Memory B cell (primary cell): ENCODE data around the gene DIP2C.

ENCODE experiments used
- ATAC-seq: fragments of 150-1000 bp; cut with Tn5 transposase; 2 replicates; pipeline ENCODE4 v1.10.0; 2021; ENCODE audit warnings: low read depth, mild to moderate bottlenecking, moderate library complexity
- DNase-seq, 2 donors: peaks; one replicate each; pipeline ENCODE4 v3.0.0; 2022; ENCODE audit warnings: low spot score in 2 of 2
- H3K27ac Mint-ChIP-seq: one replicate; pipeline ENCODE4 v1.8.0; 2022; ENCODE audit warnings: mild to moderate bottlenecking, moderate library complexity, mixed read lengths
- H3K27me3 Mint-ChIP-seq: one replicate; pipeline ENCODE4 v1.8.0; 2022; ENCODE audit warnings: mixed read lengths
- H3K36me3 Mint-ChIP-seq: one replicate; pipeline ENCODE4 v1.8.0; 2022; ENCODE audit warnings: mild to moderate bottlenecking, mixed read lengths
- H3K4me1 Mint-ChIP-seq: one replicate; pipeline ENCODE4 v1.8.0; 2022; ENCODE audit warnings: mixed read lengths
- H3K4me3 Mint-ChIP-seq: one replicate; pipeline ENCODE4 v1.8.0; 2022; ENCODE audit warnings: mild to moderate bottlenecking, moderate library complexity, mixed read lengths
- H3K9me3 Mint-ChIP-seq: one replicate; pipeline ENCODE4 v1.8.0; 2022; ENCODE audit warnings: mixed read lengths

The DIP2C gene

GRCh38 chr10:689452-690371 lies at the start of gene DIP2C:
Gene DIP2C, minus strand, starts transcription at chr10:689668. Its CDS starts 90 bp downstream, at chr10:689578.
- H3K27ac Mint-ChIP-seq: no peak within 1 kb of the TSS
- H3K27me3 Mint-ChIP-seq: peaks cover 26% of the 10 kb centered on the region
- no peak for DNase-seq
- H3K4me1 Mint-ChIP-seq: peaks cover 4% of the 10 kb centered on the region
- peaks cover 2% of the 10 kb centered on the region for H3K36me3 Mint-ChIP-seq
- ATAC-seq: no peak
- H3K9me3 Mint-ChIP-seq: no peaks in the 10 kb centered on the region
- peak within 1 kb of the TSS; percentile 51 for H3K4me3 Mint-ChIP-seq

GRCh38 chr10:734481-734880 lies 45.0 kb upstream of the DIP2C start:
- Mint-ChIP-seq H3K27me3 (peaks cover 12% of the 10 kb centered on the region), H3K9me3 (peaks cover 2% of the 10 kb centered on the region), H3K4me1 (no peaks in the 10 kb centered on the region), H3K36me3 (no peaks in the 10 kb centered on the region), H3K4me3 (no peak overlapping the region), H3K27ac (no peak overlapping the region)
- no peak for ATAC-seq
- DNase-seq: no peak

GRCh38 chr10:733086-733485 lies 43.6 kb upstream of the DIP2C start:
- Mint-ChIP-seq H3K9me3 (peaks cover 2% of the 10 kb centered on the region), H3K27me3 (peaks cover 14% of the 10 kb centered on the region), H3K4me1 (no peaks in the 10 kb centered on the region), H3K36me3 (no peaks in the 10 kb centered on the region), H3K27ac (no peak overlapping the region), H3K4me3 (no peak overlapping the region)
- ATAC-seq: no peak
- DNase-seq: no peak

GRCh38 chr10:729213-729612 lies 39.7 kb upstream of the DIP2C start:
- Mint-ChIP-seq H3K36me3 (no peaks in the 10 kb centered on the region), H3K27me3 (peaks cover 15% of the 10 kb centered on the region), H3K9me3 (no peaks in the 10 kb centered on the region), H3K27ac (no peak overlapping the region), H3K4me1 (no peaks in the 10 kb centered on the region), H3K4me3 (no peak overlapping the region)
- DNase-seq (no peak), ATAC-seq (no peak)

- peaks cover 15% of the 10 kb centered on the region for H3K27me3 Mint-ChIP-seq
- no peak overlapping the region for H3K27ac Mint-ChIP-seq
- no peaks in the 10 kb centered on the region for H3K4me1 Mint-ChIP-seq
- no peaks in the 10 kb centered on the region for H3K9me3 Mint-ChIP-seq
- H3K36me3 Mint-ChIP-seq: no peaks in the 10 kb centered on the region
- no peak for DNase-seq
- ATAC-seq: no peak
- no peak overlapping the region for H3K4me3 Mint-ChIP-seq
Observed at GRCh38 chr10:728603-729002, 39.1 kb upstream of the DIP2C start.

- H3K27me3 Mint-ChIP-seq: peaks cover 12% of the 10 kb centered on the region
- no peaks in the 10 kb centered on the region for H3K9me3 Mint-ChIP-seq
- no peaks in the 10 kb centered on the region for H3K4me1 Mint-ChIP-seq
- no peak overlapping the region for H3K27ac Mint-ChIP-seq
- ATAC-seq: no peak
- H3K4me3 Mint-ChIP-seq: no peak overlapping the region
- H3K36me3 Mint-ChIP-seq: no peaks in the 10 kb centered on the region
- no peak for DNase-seq
Observed at GRCh38 chr10:727162-727790, 37.8 kb upstream of the DIP2C start.

GRCh38 chr10:725786-726185 lies 36.3 kb upstream of the DIP2C start:
- no peaks in the 10 kb centered on the region for H3K4me1 Mint-ChIP-seq
- H3K36me3 Mint-ChIP-seq: no peaks in the 10 kb centered on the region
- no peak overlapping the region for H3K27ac Mint-ChIP-seq
- no peaks in the 10 kb centered on the region for H3K9me3 Mint-ChIP-seq
- DNase-seq (no peak), ATAC-seq (no peak)
- peaks cover 9% of the 10 kb centered on the region for H3K27me3 Mint-ChIP-seq
- no peak overlapping the region for H3K4me3 Mint-ChIP-seq

GRCh38 chr10:725302-725701 lies 35.8 kb upstream of the DIP2C start:
- Mint-ChIP-seq H3K36me3 (no peaks in the 10 kb centered on the region), H3K4me1 (no peaks in the 10 kb centered on the region), H3K9me3 (no peaks in the 10 kb centered on the region), H3K27me3 (peaks cover 12% of the 10 kb centered on the region), H3K4me3 (no peak overlapping the region), H3K27ac (no peak overlapping the region)
- DNase-seq: no peak
- no peak for ATAC-seq

GRCh38 chr10:723973-724372 lies 34.5 kb upstream of the DIP2C start:
- DNase-seq: no peak
- H3K27ac Mint-ChIP-seq: no peak overlapping the region
- H3K4me1 Mint-ChIP-seq: no peaks in the 10 kb centered on the region
- no peaks in the 10 kb centered on the region for H3K9me3 Mint-ChIP-seq
- H3K4me3 Mint-ChIP-seq: no peak overlapping the region
- no peak for ATAC-seq
- H3K27me3 Mint-ChIP-seq: peaks cover 11% of the 10 kb centered on the region
- no peaks in the 10 kb centered on the region for H3K36me3 Mint-ChIP-seq

- no peak for DNase-seq
- peaks cover 12% of the 10 kb centered on the region for H3K27me3 Mint-ChIP-seq
- no peak overlapping the region for H3K4me3 Mint-ChIP-seq
- H3K27ac Mint-ChIP-seq: no peak overlapping the region
- no peak for ATAC-seq
- H3K9me3 Mint-ChIP-seq: no peaks in the 10 kb centered on the region
- H3K4me1 Mint-ChIP-seq: no peaks in the 10 kb centered on the region
- H3K36me3 Mint-ChIP-seq: no peaks in the 10 kb centered on the region
Observed at GRCh38 chr10:722281-723060, 33.0 kb upstream of the DIP2C start.

- no peak for ATAC-seq
Observed at GRCh38 chr10:718143-718700, 28.8 kb upstream of the DIP2C start.

GRCh38 chr10:717458-717857 lies 28.0 kb upstream of the DIP2C start:
- Mint-ChIP-seq H3K27me3 (peaks cover 16% of the 10 kb centered on the region), H3K4me3 (no peak overlapping the region), H3K9me3 (peaks cover 7% of the 10 kb centered on the region), H3K4me1 (no peaks in the 10 kb centered on the region), H3K27ac (no peak overlapping the region), H3K36me3 (peaks cover 2% of the 10 kb centered on the region)
- ATAC-seq: no peak
- no peak for DNase-seq

More at GRCh38 chr10:718143-718700, 28.8 kb upstream of the DIP2C start:
- H3K4me1 Mint-ChIP-seq: no peaks in the 10 kb centered on the region
- H3K36me3 Mint-ChIP-seq: peaks cover 2% of the 10 kb centered on the region
- H3K27ac Mint-ChIP-seq: no peak overlapping the region
- no peak for DNase-seq
- H3K4me3 Mint-ChIP-seq: no peak overlapping the region
- peaks cover 16% of the 10 kb centered on the region for H3K27me3 Mint-ChIP-seq
- peaks cover 7% of the 10 kb centered on the region for H3K9me3 Mint-ChIP-seq

- Mint-ChIP-seq H3K9me3 (peaks cover 7% of the 10 kb centered on the region), H3K4me1 (no peaks in the 10 kb centered on the region), H3K27me3 (peaks cover 16% of the 10 kb centered on the region), H3K36me3 (peaks cover 2% of the 10 kb centered on the region), H3K4me3 (no peak overlapping the region), H3K27ac (no peak overlapping the region)
- DNase-seq: no peak
- no peak for ATAC-seq
Observed at GRCh38 chr10:716821-717220, 27.4 kb upstream of the DIP2C start.

GRCh38 chr10:714214-714613 lies 24.7 kb upstream of the DIP2C start:
- no peak overlapping the region for H3K27ac Mint-ChIP-seq
- ATAC-seq (no peak), DNase-seq (no peak)
- H3K36me3 Mint-ChIP-seq: peaks cover 2% of the 10 kb centered on the region
- peaks cover 7% of the 10 kb centered on the region for H3K9me3 Mint-ChIP-seq
- H3K27me3 Mint-ChIP-seq: peaks cover 14% of the 10 kb centered on the region
- no peak overlapping the region for H3K4me3 Mint-ChIP-seq
- H3K4me1 Mint-ChIP-seq: no peaks in the 10 kb centered on the region
